Measurements from ENCODE around the gene SMCHD1.
A peak's percentile ranks its signal among the peaks of the same experiment; 100 is the strongest.
"Not testable (repeated sequence)": the region's sequence is repeated elsewhere in the genome, so short reads cannot be mapped to it uniquely, and the experiment has no call there.

Gene SMCHD1

GRCh38 chr18:2797951-2798350 lies 142.4 kb downstream of the SMCHD1 start:
- Histone ChIP-seq H3K27ac (replicated peaks) (no peak overlapping the region), H3K27me3 (ENCODE audit: insufficient read depth, poor library complexity, severe bottlenecking) (no peaks in the 10 kb centered on the region), H3K4me3 (replicated peaks; ENCODE audit: insufficient read depth, low read length) (no peak overlapping the region)
- DNase-seq (ENCODE audit: low read depth in 1 of 2, low spot score in 1 of 2) = no peak
- no peak for TF ChIP-seq GABPA (IDR thresholded peaks at IDR 0.05; ENCODE audit: low read depth)
- TF ChIP-seq SPI1 (IDR thresholded peaks at IDR 0.05; ENCODE audit: borderline replicate concordance, low read depth) = no peak
- no peak for TF ChIP-seq POLR2AphosphoS5 (IDR thresholded peaks at IDR 0.05; ENCODE audit: low read depth)
- TF ChIP-seq CTCF (IDR thresholded peaks at IDR 0.05; ENCODE audit: insufficient read depth, low read length) = no peak

GRCh38 chr18:2799369-2799768 lies 143.8 kb downstream of the SMCHD1 start:
- H3K4me3 ChIP-seq (replicated peaks; ENCODE audit: insufficient read depth, low read length) = no peak overlapping the region
- no peak for TF ChIP-seq SPI1 (IDR thresholded peaks at IDR 0.05; ENCODE audit: borderline replicate concordance, low read depth)
- TF ChIP-seq CTCF (IDR thresholded peaks at IDR 0.05; ENCODE audit: insufficient read depth, low read length) = no peak
- TF ChIP-seq, protein P1, sequence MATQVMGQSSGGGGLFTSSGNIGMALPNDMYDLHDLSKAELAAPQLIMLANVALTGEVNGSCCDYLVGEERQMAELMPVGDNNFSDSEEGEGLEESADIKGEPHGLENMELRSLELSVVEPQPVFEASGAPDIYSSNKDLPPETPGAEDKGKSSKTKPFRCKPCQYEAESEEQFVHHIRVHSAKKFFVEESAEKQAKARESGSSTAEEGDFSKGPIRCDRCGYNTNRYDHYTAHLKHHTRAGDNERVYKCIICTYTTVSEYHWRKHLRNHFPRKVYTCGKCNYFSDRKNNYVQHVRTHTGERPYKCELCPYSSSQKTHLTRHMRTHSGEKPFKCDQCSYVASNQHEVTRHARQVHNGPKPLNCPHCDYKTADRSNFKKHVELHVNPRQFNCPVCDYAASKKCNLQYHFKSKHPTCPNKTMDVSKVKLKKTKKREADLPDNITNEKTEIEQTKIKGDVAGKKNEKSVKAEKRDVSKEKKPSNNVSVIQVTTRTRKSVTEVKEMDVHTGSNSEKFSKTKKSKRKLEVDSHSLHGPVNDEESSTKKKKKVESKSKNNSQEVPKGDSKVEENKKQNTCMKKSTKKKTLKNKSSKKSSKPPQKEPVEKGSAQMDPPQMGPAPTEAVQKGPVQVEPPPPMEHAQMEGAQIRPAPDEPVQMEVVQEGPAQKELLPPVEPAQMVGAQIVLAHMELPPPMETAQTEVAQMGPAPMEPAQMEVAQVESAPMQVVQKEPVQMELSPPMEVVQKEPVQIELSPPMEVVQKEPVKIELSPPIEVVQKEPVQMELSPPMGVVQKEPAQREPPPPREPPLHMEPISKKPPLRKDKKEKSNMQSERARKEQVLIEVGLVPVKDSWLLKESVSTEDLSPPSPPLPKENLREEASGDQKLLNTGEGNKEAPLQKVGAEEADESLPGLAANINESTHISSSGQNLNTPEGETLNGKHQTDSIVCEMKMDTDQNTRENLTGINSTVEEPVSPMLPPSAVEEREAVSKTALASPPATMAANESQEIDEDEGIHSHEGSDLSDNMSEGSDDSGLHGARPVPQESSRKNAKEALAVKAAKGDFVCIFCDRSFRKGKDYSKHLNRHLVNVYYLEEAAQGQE (IDR thresholded peaks at IDR 0.05; ENCODE audit: insufficient replicate concordance, low read depth) = no peak
- TF ChIP-seq GABPA (IDR thresholded peaks at IDR 0.05; ENCODE audit: low read depth) = no peak
- no peak for TF ChIP-seq POLR2AphosphoS5 (IDR thresholded peaks at IDR 0.05; ENCODE audit: low read depth)
- no peak overlapping the region for H3K27ac ChIP-seq (replicated peaks)
- no peak for DNase-seq (ENCODE audit: low read depth in 1 of 2, low spot score in 1 of 2)
- no peaks in the 10 kb centered on the region for H3K27me3 ChIP-seq (ENCODE audit: insufficient read depth, poor library complexity, severe bottlenecking)

- no peak overlapping the region for H3K27ac ChIP-seq (replicated peaks)
- no peaks in the 10 kb centered on the region for H3K27me3 ChIP-seq (ENCODE audit: insufficient read depth, poor library complexity, severe bottlenecking)
- no peak overlapping the region for H3K4me3 ChIP-seq (replicated peaks; ENCODE audit: insufficient read depth, low read length)
- no peak for DNase-seq (ENCODE audit: low read depth in 1 of 2, low spot score in 1 of 2)
- TF ChIP-seq, protein P1 (IDR thresholded peaks at IDR 0.05; ENCODE audit: insufficient replicate concordance, low read depth) = no peak
- TF ChIP-seq CTCF (IDR thresholded peaks at IDR 0.05; ENCODE audit: insufficient read depth, low read length) (no peak), SPI1 (IDR thresholded peaks at IDR 0.05; ENCODE audit: borderline replicate concordance, low read depth) (no peak), POLR2AphosphoS5 (IDR thresholded peaks at IDR 0.05; ENCODE audit: low read depth) (0 out of 2 replicates have a peak, but pooled peaks have one; percentile 30), GABPA (IDR thresholded peaks at IDR 0.05; ENCODE audit: low read depth) (no peak)
Measured at GRCh38 chr18:2805970-2806943, 150.7 kb downstream of the SMCHD1 start.

- not testable (repeated sequence) for H3K4me3 ChIP-seq (replicated peaks; ENCODE audit: insufficient read depth, low read length); H3K27ac ChIP-seq (replicated peaks); DNase-seq (ENCODE audit: low read depth in 1 of 2, low spot score in 1 of 2); H3K27me3 ChIP-seq (ENCODE audit: insufficient read depth, poor library complexity, severe bottlenecking)
Measured at GRCh38 chr18:2808640-2809039, 153.1 kb downstream of the SMCHD1 start.

GRCh38 chr18:2809666-2810183 lies 154.2 kb downstream of the SMCHD1 start:
- H3K27me3 ChIP-seq (ENCODE audit: insufficient read depth, poor library complexity, severe bottlenecking); H3K4me3 ChIP-seq (replicated peaks; ENCODE audit: insufficient read depth, low read length); H3K27ac ChIP-seq (replicated peaks); DNase-seq (ENCODE audit: low read depth in 1 of 2, low spot score in 1 of 2): not testable (repeated sequence)

Measured in HL-60 (cell line).